ENCODE measurements around the gene MED26.

GRCh38 chr19:16542045-16542909 lies 85.7 kb downstream of the MED26 start, which contains the start of gene CHERP:
- TF ChIP-seq EP300 (IDR thresholded peaks at IDR 0.05; ENCODE audit: low read length) (no peak), EZH2 (IDR thresholded peaks at IDR 0.05; ENCODE audit: borderline replicate concordance, low read depth, low read length) (no peak), ZNF395 (CRISPR knock-in tag; IDR thresholded peaks at IDR 0.05) (no peak)

Data from K562 (cell line).